GM12873 (cell line): ENCODE measurements around the gene CMKLR1.

ENCODE experiments used
- CTCF ChIP-seq: IDR thresholded peaks from 2 replicates; pipeline ENCODE4 v1.5.1; 2012; ENCODE audit warnings: low read depth, mild to moderate bottlenecking, moderate library complexity, low read length, control low read depth; ENCODE audit not compliant: insufficient read depth; ENCODE audit errors: missing control alignments

CMKLR1 gene

DNA sequence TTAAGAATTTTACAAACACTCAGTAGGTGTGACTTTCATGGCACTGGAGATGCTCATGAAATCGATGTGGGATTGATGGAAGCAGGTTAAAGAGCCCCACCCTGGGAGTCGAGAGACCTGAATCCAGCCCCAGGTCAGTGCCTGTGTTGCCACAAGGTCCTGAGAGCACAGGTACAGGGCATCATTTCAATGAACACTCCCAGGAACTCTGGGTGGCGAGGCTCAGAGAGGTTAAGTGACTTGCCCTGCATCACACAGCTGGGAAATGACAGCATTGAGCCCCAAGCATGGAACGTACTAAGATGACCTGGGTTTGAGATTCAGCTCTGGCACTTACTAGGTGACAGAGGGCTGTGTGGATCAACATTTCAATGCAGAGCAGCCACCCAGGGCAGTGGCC lies 98.2 kb downstream of the CMKLR1 start:
- no peak for TF ChIP-seq CTCF

- TF ChIP-seq CTCF, result no peak
Observed at GRCh38 chr12:108240027-108240785, 98.9 kb downstream of the CMKLR1 start.

DNA sequence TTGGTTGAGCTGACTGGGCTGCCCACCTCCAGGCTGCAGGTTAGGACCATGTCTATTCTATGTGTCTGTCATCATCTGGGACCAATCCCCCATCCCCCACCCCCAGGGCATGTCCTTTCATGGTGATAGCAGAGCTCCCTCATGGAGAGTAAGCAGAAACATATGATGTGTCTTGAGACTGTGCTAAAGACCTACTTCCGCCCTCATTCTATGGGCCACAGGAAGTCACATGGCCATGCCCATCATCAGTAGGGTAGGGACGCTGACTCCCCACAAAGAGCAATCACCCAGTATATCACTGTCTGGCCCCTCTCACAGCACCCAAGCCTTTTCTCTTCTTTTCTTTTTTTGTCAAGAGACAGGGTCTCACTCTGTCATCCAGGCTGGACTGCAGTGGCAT lies 99.7 kb downstream of the CMKLR1 start:
- TF ChIP-seq CTCF, result no peak

- no peak for TF ChIP-seq CTCF
Observed at GRCh38 chr12:108238474-108238873, 100.6 kb downstream of the CMKLR1 start.
